ENCODE measurements around the gene GDF3. TPM values are rescaled to one million over a fixed set of nuclear protein-coding genes. Genes with fewer than 3 reads are reported as not detected.

Gene GDF3
- total RNA-seq, 2 donors from 2014 or later: not detected

GRCh38 chr12:7705846-7706245 lies 10.3 kb upstream of the GDF3 start:
- Histone ChIP-seq H3K4me1 (no peaks in the 10 kb centered on the region), H3K4me3 (no peak overlapping the region), H3K9me3 (no peaks in the 10 kb centered on the region), H3K36me3 (no peaks in the 10 kb centered on the region), H3K27me3 (no peaks in the 10 kb centered on the region), H3K27ac (no peak overlapping the region)
- no peak for DNase-seq (ENCODE audit: low spot score)
- TF ChIP-seq CTCF (IDR thresholded peaks at IDR 0.05): no peak

- no peak for TF ChIP-seq CTCF (IDR thresholded peaks at IDR 0.05)
- H3K36me3 ChIP-seq: no peaks in the 10 kb centered on the region
- DNase-seq (ENCODE audit: low spot score): no peak
- peaks cover 0 to 10% of the 10 kb centered on the region in 2 donors for H3K4me1 ChIP-seq
- no peak overlapping the region for H3K27ac ChIP-seq
- no peak overlapping the region for H3K4me3 ChIP-seq
- no peaks in the 10 kb centered on the region for H3K27me3 ChIP-seq
- no peaks in the 10 kb centered on the region for H3K9me3 ChIP-seq
Measured at GRCh38 chr12:7695237-7695560, 376 bp downstream of the GDF3 start.

- Histone ChIP-seq H3K27ac (no peak overlapping the region), H3K4me3 (no peak overlapping the region), H3K4me1 (peaks cover 0 to 10% of the 10 kb centered on the region in 2 donors), H3K9me3 (no peaks in the 10 kb centered on the region), H3K36me3 (no peaks in the 10 kb centered on the region), H3K27me3 (no peaks in the 10 kb centered on the region)
- TF ChIP-seq CTCF (IDR thresholded peaks at IDR 0.05): no peak
- DNase-seq (ENCODE audit: low spot score): no peak
Measured at GRCh38 chr12:7694556-7695236, 879 bp downstream of the GDF3 start.

GRCh38 chr12:7693793-7694192 lies 1.8 kb downstream of the GDF3 start:
- Histone ChIP-seq H3K36me3 (no peaks in the 10 kb centered on the region), H3K4me3 (no peak overlapping the region), H3K9me3 (no peaks in the 10 kb centered on the region), H3K27ac (no peak overlapping the region), H3K4me1 (peaks cover 0 to 10% of the 10 kb centered on the region in 2 donors), H3K27me3 (no peaks in the 10 kb centered on the region)
- no peak for DNase-seq (ENCODE audit: low spot score)
- no peak for TF ChIP-seq CTCF (IDR thresholded peaks at IDR 0.05)

- DNase-seq (ENCODE audit: low spot score): no peak
- Histone ChIP-seq H3K4me1 (no peaks in the 10 kb centered on the region), H3K4me3 (no peak overlapping the region), H3K27ac (no peak overlapping the region), H3K36me3 (no peaks in the 10 kb centered on the region), H3K27me3 (no peaks in the 10 kb centered on the region), H3K9me3 (no peaks in the 10 kb centered on the region)
- TF ChIP-seq CTCF (IDR thresholded peaks at IDR 0.05): no peak
Measured at GRCh38 chr12:7681535-7681934, 14.0 kb downstream of the GDF3 start.

Measured in right atrium auricular region (tissue), 2 donors.